Loucy (cell line): ENCODE results near the gene SLC9A3.

Experiments
- EZH2phosphoT487 ChIP-seq: fragments of 200-600 bp; IDR thresholded peaks from 2 replicates; pipeline ENCODE4 v1.6.1; 2018; ENCODE audit warnings: antibody characterized with exemption, mild to moderate bottlenecking, moderate library complexity, borderline replicate concordance
- TF ChIP-seq, protein P1 (sequence below): fragments of 200-600 bp; sonication (generic); conservative IDR thresholded peaks from 2 replicates; pipeline ENCODE4 v1.5.1; 2014; ENCODE audit warnings: mild to moderate bottlenecking, antibody characterized with exemption, low read length

GRCh38 chr5:523441-524222 is 617 bp downstream of the SLC9A3 start:
- TF ChIP-seq, protein P1, sequence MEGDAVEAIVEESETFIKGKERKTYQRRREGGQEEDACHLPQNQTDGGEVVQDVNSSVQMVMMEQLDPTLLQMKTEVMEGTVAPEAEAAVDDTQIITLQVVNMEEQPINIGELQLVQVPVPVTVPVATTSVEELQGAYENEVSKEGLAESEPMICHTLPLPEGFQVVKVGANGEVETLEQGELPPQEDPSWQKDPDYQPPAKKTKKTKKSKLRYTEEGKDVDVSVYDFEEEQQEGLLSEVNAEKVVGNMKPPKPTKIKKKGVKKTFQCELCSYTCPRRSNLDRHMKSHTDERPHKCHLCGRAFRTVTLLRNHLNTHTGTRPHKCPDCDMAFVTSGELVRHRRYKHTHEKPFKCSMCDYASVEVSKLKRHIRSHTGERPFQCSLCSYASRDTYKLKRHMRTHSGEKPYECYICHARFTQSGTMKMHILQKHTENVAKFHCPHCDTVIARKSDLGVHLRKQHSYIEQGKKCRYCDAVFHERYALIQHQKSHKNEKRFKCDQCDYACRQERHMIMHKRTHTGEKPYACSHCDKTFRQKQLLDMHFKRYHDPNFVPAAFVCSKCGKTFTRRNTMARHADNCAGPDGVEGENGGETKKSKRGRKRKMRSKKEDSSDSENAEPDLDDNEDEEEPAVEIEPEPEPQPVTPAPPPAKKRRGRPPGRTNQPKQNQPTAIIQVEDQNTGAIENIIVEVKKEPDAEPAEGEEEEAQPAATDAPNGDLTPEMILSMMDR, result no peak
- TF ChIP-seq EZH2phosphoT487, result no peak
